Fibroblast of pulmonary artery (primary cell): ENCODE data around the gene ZNF385C.

Source experiments
- DNase-seq: peaks from one replicate; pipeline ENCODE4 v3.0.0-alpha.2; 2010; ENCODE audit warnings: low read depth
- H3K4me3 ChIP-seq: replicated peaks from 2 replicates; pipeline ENCODE4 v1.5.1; 2011; ENCODE audit warnings: low read depth, mild to moderate bottlenecking, control low read depth, low read length, moderate library complexity
- CTCF ChIP-seq: IDR thresholded peaks from 2 replicates; pipeline ENCODE4 v1.5.1; 2011; ENCODE audit warnings: mild to moderate bottlenecking, control low read depth, low read length, inconsistent platforms; ENCODE audit errors: missing control alignments

The ZNF385C gene

GRCh38 chr17:42111871-42112551 is 13.7 kb upstream of the ZNF385C start:
- DNase-seq = peak; percentile 25
- TF ChIP-seq CTCF = no peak
- H3K4me3 ChIP-seq = peak overlapping the region; percentile 53

- no peak overlapping the region for H3K4me3 ChIP-seq
- TF ChIP-seq CTCF = no peak
- DNase-seq = no peak
Measured at GRCh38 chr17:42111265-42111636, 13.0 kb upstream of the ZNF385C start.

- no peak for TF ChIP-seq CTCF
- DNase-seq = no peak
- H3K4me3 ChIP-seq = no peak overlapping the region
Measured at GRCh38 chr17:42110301-42111264, 12.3 kb upstream of the ZNF385C start.

- no peak for TF ChIP-seq CTCF
- DNase-seq = no peak
Measured at GRCh38 chr17:42109086-42109485, 10.8 kb upstream of the ZNF385C start.

GRCh38 chr17:42107597-42108576 is 9.6 kb upstream of the ZNF385C start:
- no peak for TF ChIP-seq CTCF
- peak; percentile 35 for DNase-seq
- peak overlapping the region; percentile 17 for H3K4me3 ChIP-seq

More at GRCh38 chr17:42109086-42109485, 10.8 kb upstream of the ZNF385C start:
- no peak overlapping the region for H3K4me3 ChIP-seq

- no peak for DNase-seq
- no peak for TF ChIP-seq CTCF
- no peak overlapping the region for H3K4me3 ChIP-seq
Measured at GRCh38 chr17:42107124-42107523, 8.9 kb upstream of the ZNF385C start.
